H9 (cell line): ENCODE measurements around the gene OPRL1. TPM values are rescaled to one million over a fixed set of nuclear protein-coding genes. Genes with fewer than 3 reads are reported as not detected.
A peak's percentile ranks its signal among the peaks of the same experiment; 100 is the strongest.

Experiments used
- DNase-seq: peaks from one replicate; pipeline ENCODE4 v3.0.0-alpha.2; 2017
- H2AFZ ChIP-seq: one replicate; pipeline ENCODE4 v1.6.1; 2013; ENCODE audit warnings: mild to moderate bottlenecking, low read length, control low read depth, moderate library complexity
- H2AK5ac ChIP-seq: 2 replicates; pipeline ENCODE4 v1.6.1; 2013; ENCODE audit warnings: low read length, control low read depth, mixed read lengths; ENCODE audit not compliant: insufficient read length
- H2BK120ac ChIP-seq: one replicate; pipeline ENCODE4 v1.6.1; 2013; ENCODE audit warnings: low read depth, mild to moderate bottlenecking, low read length, control low read depth, inconsistent platforms; ENCODE audit not compliant: poor library complexity, severe bottlenecking
- H2BK12ac ChIP-seq: 2 replicates; pipeline ENCODE4 v1.6.1; 2013; ENCODE audit warnings: low read length, control low read depth, mixed read lengths, low read depth; ENCODE audit not compliant: insufficient read length
- H2BK15ac ChIP-seq: 2 replicates; pipeline ENCODE4 v1.6.1; 2013; ENCODE audit warnings: low read depth, low read length, control low read depth
- H2BK20ac ChIP-seq: one replicate; pipeline ENCODE4 v1.6.1; 2013; ENCODE audit warnings: low read depth, mild to moderate bottlenecking, low read length, control low read depth, inconsistent platforms; ENCODE audit not compliant: poor library complexity, severe bottlenecking
- H2BK5ac ChIP-seq: 2 replicates; pipeline ENCODE4 v1.6.1; 2013; ENCODE audit warnings: low read length, control low read depth, mixed read lengths; ENCODE audit not compliant: insufficient read length
- H3K14ac ChIP-seq: 2 replicates; pipeline ENCODE4 v1.6.1; 2013; ENCODE audit warnings: low read length, control low read depth; ENCODE audit not compliant: insufficient read depth
- H3K18ac ChIP-seq: 2 replicates; pipeline ENCODE4 v1.6.1; 2013; ENCODE audit warnings: low read depth, mild to moderate bottlenecking, mixed read lengths, low read length, control low read depth; ENCODE audit not compliant: insufficient read length
- H3K23ac ChIP-seq: 2 replicates; pipeline ENCODE4 v1.6.1; 2013; ENCODE audit warnings: low read length, control low read depth, mixed read lengths, low read depth; ENCODE audit not compliant: insufficient read length
- H3K23me2 ChIP-seq: 2 replicates; pipeline ENCODE4 v1.6.1; 2013; ENCODE audit warnings: low read depth, mild to moderate bottlenecking, mixed read lengths, low read length, control low read depth; ENCODE audit not compliant: insufficient read length, poor library complexity, severe bottlenecking
- H3K27ac ChIP-seq: 2 replicates; pipeline ENCODE4 v1.5.1; 2013; ENCODE audit warnings: low read length, control low read depth, mixed read lengths, low read depth; ENCODE audit not compliant: insufficient read length
- H3K27me3 ChIP-seq: 2 replicates; pipeline ENCODE4 v1.6.1; 2013; ENCODE audit warnings: low read length, control low read depth, inconsistent platforms; ENCODE audit not compliant: insufficient read depth
- H3K4ac ChIP-seq: 2 replicates; pipeline ENCODE4 v1.6.1; 2013; ENCODE audit warnings: low read depth, mild to moderate bottlenecking, control low read depth, inconsistent platforms, low read length, moderate library complexity
- H3K4me1 ChIP-seq: 2 replicates; pipeline ENCODE4 v1.6.1; 2013; ENCODE audit warnings: low read length, control low read depth, inconsistent platforms; ENCODE audit not compliant: insufficient read depth
- H3K4me2 ChIP-seq: 2 replicates; pipeline ENCODE4 v1.6.1; 2013; ENCODE audit warnings: low read length, control low read depth, mixed read lengths; ENCODE audit not compliant: insufficient read length, insufficient read depth
- H3K56ac ChIP-seq: 2 replicates; pipeline ENCODE4 v1.6.1; 2013; ENCODE audit warnings: low read depth, mild to moderate bottlenecking, mixed read lengths, low read length, control low read depth; ENCODE audit not compliant: insufficient read length
- H3K79me1 ChIP-seq: 2 replicates; pipeline ENCODE4 v1.6.1; 2013; ENCODE audit warnings: low read depth, mild to moderate bottlenecking, moderate library complexity, low read length, control low read depth, inconsistent platforms; ENCODE audit not compliant: insufficient read depth, poor library complexity, severe bottlenecking
- H3K79me2 ChIP-seq: 2 replicates; pipeline ENCODE4 v1.6.1; 2013; ENCODE audit warnings: low read length, control low read depth, inconsistent platforms; ENCODE audit not compliant: insufficient read depth
- H3K9ac ChIP-seq: 2 replicates; pipeline ENCODE4 v1.6.1; 2013; ENCODE audit warnings: low read length, control low read depth, mixed read lengths; ENCODE audit not compliant: insufficient read length; ENCODE audit errors: extremely low read depth
- H3K9me3 ChIP-seq: one replicate; pipeline ENCODE4 v1.6.1; 2013; ENCODE audit warnings: low read depth, low read length, inconsistent platforms; ENCODE audit not compliant: control insufficient read depth
- H3T11ph ChIP-seq: one replicate; pipeline ENCODE4 v1.6.1; 2013; ENCODE audit warnings: mild to moderate bottlenecking, low read length, control low read depth, inconsistent platforms
- H4K20me1 ChIP-seq: one replicate; pipeline ENCODE4 v1.6.1; 2013; ENCODE audit not compliant: control insufficient read depth, insufficient read length, insufficient read depth
- H4K5ac ChIP-seq: 2 replicates; pipeline ENCODE4 v1.6.1; 2013; ENCODE audit warnings: low read depth, mild to moderate bottlenecking, mixed read lengths, low read length, control low read depth; ENCODE audit not compliant: insufficient read length
- H4K8ac ChIP-seq: replicated peaks from 2 replicates; pipeline ENCODE4 v1.6.1; 2013; ENCODE audit warnings: low read length, control low read depth, mixed read lengths, low read depth; ENCODE audit not compliant: insufficient read length
- H4K91ac ChIP-seq: 2 replicates; pipeline ENCODE4 v1.6.1; 2013; ENCODE audit warnings: low read depth, mild to moderate bottlenecking, moderate library complexity, mixed read lengths, low read length, control low read depth; ENCODE audit not compliant: insufficient read length
- H3K27ac Mint-ChIP-seq, 3 experiments: 2 replicates in 2 of 3; 3 replicates in 1 of 3; pipeline ENCODE4 v1.8.0; 2020 to 2021; ENCODE audit warnings: mixed read lengths in 3 of 3, mild to moderate bottlenecking in 1 of 3, moderate library complexity in 1 of 3
- H3K27me3 Mint-ChIP-seq: 2 replicates; pipeline ENCODE4 v1.8.0; 2021; ENCODE audit warnings: low read depth, mild to moderate bottlenecking, moderate library complexity, mixed read lengths
- H3K36me3 Mint-ChIP-seq, 3 experiments: 2 replicates in 2 of 3; 3 replicates in 1 of 3; pipeline ENCODE4 v1.8.0; 2020 to 2021; ENCODE audit warnings: low read depth in 3 of 3, mixed read lengths in 3 of 3; ENCODE audit not compliant: insufficient read depth in 1 of 3
- H3K4me1 Mint-ChIP-seq, 2 experiments: 2 replicates each; pipeline ENCODE4 v1.8.0; 2020; ENCODE audit warnings: mixed read lengths in 2 of 2
- H3K4me3 Mint-ChIP-seq, 2 experiments: 2 replicates in 1 of 2; 3 replicates in 1 of 2; pipeline ENCODE4 v1.8.0; 2020 to 2021; ENCODE audit warnings: mild to moderate bottlenecking in 2 of 2, mixed read lengths in 2 of 2, moderate library complexity in 1 of 2
- H3K9me3 Mint-ChIP-seq, 2 experiments: 2 replicates in 1 of 2; 3 replicates in 1 of 2; pipeline ENCODE4 v1.8.0; 2020; ENCODE audit warnings: mild to moderate bottlenecking in 2 of 2, mixed read lengths in 2 of 2, moderate library complexity in 1 of 2
- CTCF ChIP-seq: fragments of 200-600 bp; sonication (generic); conservative IDR thresholded peaks from 3 replicates; pipeline ENCODE4 v1.8.0; 2021; ENCODE audit warnings: antibody characterized with exemption, mild to moderate bottlenecking
- WGBS: extraction: QIAGEN DNeasy Blood & Tissue Kit; methylation state at CpG from one replicate; pipeline ENCODE4 v1.1.7; 2013; ENCODE audit warnings: missing lambda C conversion rate, low lambda C conversion rate, mixed read lengths; ENCODE audit not compliant: insufficient read length; ENCODE audit errors: extremely low coverage; 5-methylcytosine and 5-hydroxymethylcytosine counted together
- total RNA-seq: library from RNA; stranded (reverse); gene quantifications from 2 replicates; pipeline ENCODE4 v1.2.1, GENCODE V29; 2021

Gene OPRL1
- total RNA-seq, 1 experiment from 2014 or later, result 0.90 TPM

- no peak for DNase-seq
Measured at GRCh38 chr20:64063389-64064144, 16.3 kb upstream of the OPRL1 start.

More at GRCh38 chr20:64063389-64064144, 16.3 kb upstream of the OPRL1 start:
- no CpG with 5 or more reads among the region's 51 CpGs for WGBS
- Histone ChIP-seq H3K18ac (no peak overlapping the region), H3K79me1 (no peaks in the 10 kb centered on the region), H4K20me1 (no peaks in the 10 kb centered on the region), H2BK12ac (no peak overlapping the region), H3K4ac (no peak overlapping the region), H4K8ac (no peak overlapping the region), H3K9ac (no peak overlapping the region), H3K9me3 (no peaks in the 10 kb centered on the region), H3K79me2 (no peaks in the 10 kb centered on the region), H2AFZ (no peak overlapping the region), H3K27me3 (no peaks in the 10 kb centered on the region), H3T11ph (no peak overlapping the region), H2BK5ac (no peak overlapping the region), H2BK120ac (no peak overlapping the region), H4K5ac (no peak overlapping the region), H3K27ac (no peak overlapping the region), H2AK5ac (no peak overlapping the region), H2BK15ac (no peak overlapping the region), H3K14ac (peak overlapping the region; percentile 27; the same call in 1 of the 2 replicates), H3K4me2 (peak overlapping the region; percentile 46), H2BK20ac (no peak overlapping the region), H3K4me1 (peaks cover 1% of the 10 kb centered on the region; the same call in 1 of the 2 replicates), H3K56ac (no peak overlapping the region), H3K23me2 (peaks cover 6% of the 10 kb centered on the region), H4K91ac (no peak overlapping the region), H3K23ac (no peak overlapping the region)
- Mint-ChIP-seq H3K27ac (peak overlapping the region in 1 of 3 experiments; percentile 62; a peak in 1 of 7 replicates), H3K36me3 (peaks cover 0 to 3% (median 0%) of the 10 kb centered on the region in 3 experiments; a peak in 2 of 7 replicates), H3K4me3 (peak overlapping the region; percentile 77 to 84), H3K27me3 (peaks cover 5% of the 10 kb centered on the region), H3K9me3 (no peaks in the 10 kb centered on the region), H3K4me1 (peaks cover 28 to 38% of the 10 kb centered on the region in 2 experiments)
- no peak for TF ChIP-seq CTCF
